GM19328 (cell line): Measurements from ENCODE around the gene SLC12A7.
"Not testable (repeated sequence)": the region's sequence is repeated elsewhere in the genome, so short reads cannot be mapped to it uniquely, and the experiment has no call there.

Experiments used
- ATAC-seq: cut with Tn5 transposase; IDR thresholded peaks from one replicate; pipeline ENCODE4 v1.9.1; 2021; ENCODE audit warnings: mild to moderate bottlenecking, moderate library complexity; ENCODE audit not compliant: unreplicated experiment

Gene SLC12A7

GRCh38 chr5:1066676-1067075 is 45.2 kb downstream of the SLC12A7 start:
- no peak for ATAC-seq

- no peak for ATAC-seq
Observed at GRCh38 chr5:1065891-1066650, 45.8 kb downstream of the SLC12A7 start.

DNA sequence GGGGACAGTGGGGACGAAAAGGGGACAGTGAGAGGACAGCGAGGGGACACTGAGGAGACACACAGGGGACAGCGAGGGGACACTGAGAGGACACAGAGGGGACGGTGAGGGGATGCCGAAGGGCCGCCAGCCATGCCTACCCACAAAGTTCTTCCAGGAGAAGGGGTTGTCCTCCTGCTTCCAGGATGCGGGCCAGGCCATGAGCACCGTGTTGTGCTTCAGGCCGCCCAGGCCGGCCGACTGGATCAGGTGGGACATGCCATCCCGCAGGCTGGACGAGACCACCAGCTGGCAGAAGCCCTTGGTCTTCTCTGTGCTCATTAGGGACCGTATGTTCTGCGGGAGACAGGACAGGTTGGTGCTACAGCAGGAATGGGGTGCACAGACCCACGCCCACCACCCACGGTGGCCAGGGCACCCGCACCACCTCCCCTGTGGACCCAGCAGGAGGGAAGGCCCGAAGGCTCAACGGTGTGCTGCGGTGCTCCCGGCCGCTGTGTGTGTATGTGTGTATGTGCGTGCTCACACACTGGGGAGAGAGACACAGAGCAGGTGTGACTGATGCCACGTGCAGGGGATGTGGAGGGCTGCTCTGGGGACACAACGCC is 46.6 kb downstream of the SLC12A7 start:
- ATAC-seq: no peak

DNA sequence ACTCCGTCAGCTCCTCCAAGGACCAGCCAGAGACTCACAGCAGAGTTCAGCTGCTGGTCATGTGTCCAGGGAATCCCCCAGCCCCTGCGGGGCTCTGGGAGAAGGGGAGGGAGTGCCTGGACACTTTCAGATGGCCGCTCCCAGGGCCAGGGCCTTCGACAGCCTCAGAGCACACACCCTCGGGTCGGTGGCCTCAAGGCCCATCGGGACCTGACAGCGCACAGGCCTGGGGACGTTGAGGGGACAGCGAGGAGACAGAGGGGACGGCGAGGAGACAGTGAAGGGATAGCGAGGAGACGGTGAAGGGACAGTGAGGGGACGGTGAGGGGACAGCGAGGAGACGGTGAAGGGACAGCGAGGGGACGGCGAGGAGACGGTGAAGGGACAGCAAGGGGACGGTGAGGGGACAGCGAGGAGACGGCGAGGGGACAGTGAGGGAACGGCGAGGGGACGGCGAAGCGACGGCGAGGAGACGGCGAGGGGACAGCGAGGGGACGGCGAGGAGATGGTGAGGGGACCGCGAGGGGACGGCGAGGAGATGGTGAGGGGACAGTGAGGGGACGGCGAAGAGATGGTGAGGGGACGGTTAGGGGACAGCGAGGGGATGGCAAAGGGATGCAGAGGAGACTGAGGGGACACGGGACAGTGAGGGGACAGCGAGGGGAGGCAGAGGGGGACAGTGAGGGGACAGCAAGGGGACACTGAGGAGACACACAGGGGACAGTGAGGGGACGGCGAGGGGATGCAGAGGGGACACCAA is 47.3 kb downstream of the SLC12A7 start:
- ATAC-seq: no peak

- no peak for ATAC-seq
Observed at GRCh38 chr5:1063661-1064382, 48.0 kb downstream of the SLC12A7 start.

DNA sequence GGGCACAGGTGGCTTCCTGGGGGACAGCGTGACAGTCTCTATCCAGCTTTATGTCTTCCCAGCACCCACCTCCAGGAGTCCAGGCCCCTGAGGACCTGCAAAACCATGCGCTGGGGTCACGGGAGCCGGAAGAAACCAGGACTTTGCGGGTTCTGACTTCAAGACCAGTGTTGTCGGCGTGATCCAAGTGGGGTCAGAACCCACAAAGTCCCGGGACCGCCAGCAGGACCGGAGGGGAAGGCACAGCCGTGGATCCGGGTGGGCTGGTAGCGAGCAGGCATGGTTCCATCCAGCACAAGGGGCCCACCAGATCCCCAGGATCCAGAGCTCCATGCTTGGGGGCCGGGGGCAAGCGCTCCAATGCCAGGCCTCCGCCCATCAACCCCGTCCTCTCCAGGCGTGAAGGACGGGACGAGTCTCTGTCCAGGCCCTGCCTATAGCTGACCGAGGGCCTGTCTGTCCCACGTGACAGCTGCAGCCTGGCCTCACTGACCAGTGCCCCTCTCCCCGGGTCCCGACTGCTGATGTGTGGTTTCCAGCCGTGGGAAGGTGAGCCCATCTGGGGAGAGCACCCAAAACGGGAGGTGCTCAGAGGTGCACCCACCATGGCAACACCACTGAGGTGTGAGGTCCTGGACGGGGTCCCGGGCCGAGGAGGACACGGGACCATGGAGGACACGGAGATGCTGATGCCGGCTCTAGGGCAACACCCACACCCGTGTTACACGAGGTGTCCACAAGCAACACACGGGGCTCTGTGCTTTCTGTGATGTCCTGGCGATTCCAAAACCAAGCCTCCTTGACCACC is 48.9 kb downstream of the SLC12A7 start:
- no peak for ATAC-seq

GRCh38 chr5:1061916-1062315 is 49.9 kb downstream of the SLC12A7 start:
- ATAC-seq: no peak

GRCh38 chr5:1061292-1061691 is 50.6 kb downstream of the SLC12A7 start:
- ATAC-seq: not testable (repeated sequence)

GRCh38 chr5:1060535-1060981 is 51.3 kb downstream of the SLC12A7 start:
- ATAC-seq: no peak

DNA sequence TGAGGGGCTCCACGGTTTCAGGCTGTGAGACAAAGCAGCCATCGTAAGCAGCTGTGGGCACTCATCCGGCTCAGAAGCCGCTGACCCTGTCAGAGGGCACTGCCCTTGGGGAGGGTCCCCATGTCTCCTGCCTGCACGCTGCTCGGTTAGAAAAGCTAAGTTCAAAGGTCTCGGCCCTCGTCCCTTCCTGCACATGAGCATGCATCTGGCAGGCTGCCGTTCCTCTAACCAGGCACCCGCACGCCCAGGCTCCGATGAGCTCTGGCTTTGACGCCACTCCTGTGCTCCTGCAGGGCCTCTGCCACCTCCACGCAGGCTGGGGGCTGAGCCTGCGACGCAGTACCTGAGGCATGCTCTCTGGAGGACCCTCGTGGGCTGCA is 52.0 kb downstream of the SLC12A7 start:
- ATAC-seq: no peak

DNA sequence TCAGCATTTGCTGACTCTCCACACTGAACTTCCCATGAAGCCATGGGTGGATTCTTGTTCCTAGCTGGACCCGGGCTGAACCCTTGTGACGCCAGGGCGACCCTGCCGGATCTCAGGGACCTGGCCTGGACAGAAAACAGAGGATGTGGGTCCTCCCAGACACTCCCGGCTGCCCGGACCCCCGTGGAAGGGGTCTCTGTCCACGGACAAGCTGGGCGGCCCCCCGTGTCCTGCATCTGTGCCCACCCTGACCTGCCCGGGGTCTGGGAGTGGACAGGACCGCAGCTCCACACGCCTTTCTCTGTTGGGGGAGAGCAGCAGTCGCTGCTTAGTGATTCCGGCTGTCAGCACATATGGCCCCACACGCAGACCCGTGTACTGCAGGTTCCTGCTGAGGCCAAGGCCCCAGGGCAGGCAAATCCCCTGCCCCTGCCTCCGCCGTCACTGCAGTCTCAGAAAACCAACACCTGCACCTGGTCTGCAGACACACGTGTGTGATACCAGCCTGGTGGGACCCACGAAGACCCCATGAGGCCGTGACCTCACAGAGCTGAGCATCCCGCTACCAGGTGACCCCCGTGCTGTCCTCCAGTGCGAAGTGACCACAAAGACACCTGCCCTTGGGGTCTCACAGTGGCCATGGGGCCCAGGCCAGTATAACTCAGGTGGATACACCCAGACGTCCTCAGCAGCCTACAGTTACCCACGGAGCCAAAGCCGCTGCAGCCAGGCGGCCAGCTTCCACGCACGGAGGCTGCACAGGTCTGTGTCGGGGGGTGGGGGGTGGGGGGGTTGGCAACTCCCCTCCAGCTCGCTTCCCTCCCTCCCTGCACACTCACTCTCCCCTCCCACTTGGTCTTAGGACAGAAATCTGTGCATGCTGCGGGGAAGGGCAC is 52.6 kb downstream of the SLC12A7 start:
- no peak for ATAC-seq

GRCh38 chr5:1058083-1058945 is 53.5 kb downstream of the SLC12A7 start:
- ATAC-seq: no peak

DNA sequence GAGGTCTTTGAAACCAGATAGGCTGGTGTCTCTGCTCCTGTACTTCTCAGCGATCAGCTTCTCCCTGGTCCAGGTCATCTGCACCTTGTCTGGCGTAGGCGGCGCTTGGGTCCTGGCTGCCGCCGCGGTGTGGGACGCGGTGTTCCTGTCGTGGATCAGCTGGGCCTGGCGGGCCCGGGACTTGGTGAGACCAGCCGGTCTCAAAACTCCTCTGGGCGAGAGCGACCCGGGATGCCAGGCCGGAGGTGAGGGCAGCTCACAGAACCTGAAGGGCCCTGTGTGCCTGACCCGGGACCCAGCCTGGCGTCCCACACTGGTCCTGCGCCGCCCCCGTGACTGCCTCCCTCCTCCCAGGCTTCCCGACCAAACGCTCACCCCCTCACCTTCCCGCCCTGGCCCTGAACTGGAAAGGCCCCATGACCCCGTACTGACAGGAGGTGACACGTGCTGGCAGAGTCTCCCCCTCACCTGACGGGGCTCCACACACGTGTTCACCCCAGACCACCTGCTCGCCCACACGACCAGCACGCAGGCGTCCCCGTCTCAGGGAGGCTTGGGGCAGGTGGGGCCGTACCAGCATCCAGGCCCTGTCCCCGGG is 54.3 kb downstream of the SLC12A7 start:
- no peak for ATAC-seq

- no peak for ATAC-seq
Observed at GRCh38 chr5:1056611-1057484, 55.0 kb downstream of the SLC12A7 start.

- ATAC-seq: no peak
Observed at GRCh38 chr5:1055896-1056610, 55.8 kb downstream of the SLC12A7 start.
